WI38 (cell line): ENCODE results near the gene COA3.

Experiments used
- H3K4me3 ChIP-seq: 2 replicates; pipeline ENCODE4 v1.5.1; 2011; ENCODE audit warnings: low read depth, mild to moderate bottlenecking, control low read depth, low read length
- TF ChIP-seq, protein P1 (sequence below): IDR thresholded peaks from 2 replicates; pipeline ENCODE4 v1.5.1; 2012; ENCODE audit warnings: low read depth, mild to moderate bottlenecking, control low read depth, low read length

Gene COA3

DNA sequence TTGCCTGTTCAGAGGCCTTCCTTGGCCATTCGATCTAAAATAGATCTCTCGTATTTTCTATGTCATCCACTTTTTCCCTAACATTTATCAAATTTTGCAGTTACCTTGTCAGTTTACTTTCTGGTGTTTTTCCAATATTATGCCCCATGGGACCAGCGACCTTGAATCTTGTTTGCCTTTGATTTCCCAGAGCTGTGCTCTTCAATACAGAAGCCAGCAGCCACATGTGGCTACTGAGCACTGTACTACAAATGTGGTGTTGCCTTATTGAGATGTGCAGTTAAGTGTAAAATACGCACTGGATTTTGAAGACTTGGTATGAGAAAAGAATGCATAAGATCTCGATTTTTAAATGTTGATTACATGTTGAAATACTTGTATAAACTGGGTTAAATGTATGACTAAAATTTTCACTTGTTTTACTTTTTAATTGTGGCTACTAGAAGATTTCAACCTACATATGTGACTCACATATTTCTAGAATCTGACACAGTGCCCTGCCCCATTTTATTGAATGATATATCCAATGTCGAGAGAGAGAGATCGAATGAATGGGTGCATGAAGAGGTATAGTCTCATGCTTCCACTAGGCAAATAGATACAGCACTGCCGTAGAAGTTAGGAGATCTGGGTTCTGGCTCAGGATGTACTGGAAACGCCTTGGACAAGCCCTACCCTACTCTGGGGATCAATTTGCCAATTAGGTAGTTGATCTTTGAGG is 33.9 kb upstream of the COA3 start:
- TF ChIP-seq, protein P1, sequence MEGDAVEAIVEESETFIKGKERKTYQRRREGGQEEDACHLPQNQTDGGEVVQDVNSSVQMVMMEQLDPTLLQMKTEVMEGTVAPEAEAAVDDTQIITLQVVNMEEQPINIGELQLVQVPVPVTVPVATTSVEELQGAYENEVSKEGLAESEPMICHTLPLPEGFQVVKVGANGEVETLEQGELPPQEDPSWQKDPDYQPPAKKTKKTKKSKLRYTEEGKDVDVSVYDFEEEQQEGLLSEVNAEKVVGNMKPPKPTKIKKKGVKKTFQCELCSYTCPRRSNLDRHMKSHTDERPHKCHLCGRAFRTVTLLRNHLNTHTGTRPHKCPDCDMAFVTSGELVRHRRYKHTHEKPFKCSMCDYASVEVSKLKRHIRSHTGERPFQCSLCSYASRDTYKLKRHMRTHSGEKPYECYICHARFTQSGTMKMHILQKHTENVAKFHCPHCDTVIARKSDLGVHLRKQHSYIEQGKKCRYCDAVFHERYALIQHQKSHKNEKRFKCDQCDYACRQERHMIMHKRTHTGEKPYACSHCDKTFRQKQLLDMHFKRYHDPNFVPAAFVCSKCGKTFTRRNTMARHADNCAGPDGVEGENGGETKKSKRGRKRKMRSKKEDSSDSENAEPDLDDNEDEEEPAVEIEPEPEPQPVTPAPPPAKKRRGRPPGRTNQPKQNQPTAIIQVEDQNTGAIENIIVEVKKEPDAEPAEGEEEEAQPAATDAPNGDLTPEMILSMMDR, result no peak
- peak overlapping the region; percentile 99 for H3K4me3 ChIP-seq

DNA sequence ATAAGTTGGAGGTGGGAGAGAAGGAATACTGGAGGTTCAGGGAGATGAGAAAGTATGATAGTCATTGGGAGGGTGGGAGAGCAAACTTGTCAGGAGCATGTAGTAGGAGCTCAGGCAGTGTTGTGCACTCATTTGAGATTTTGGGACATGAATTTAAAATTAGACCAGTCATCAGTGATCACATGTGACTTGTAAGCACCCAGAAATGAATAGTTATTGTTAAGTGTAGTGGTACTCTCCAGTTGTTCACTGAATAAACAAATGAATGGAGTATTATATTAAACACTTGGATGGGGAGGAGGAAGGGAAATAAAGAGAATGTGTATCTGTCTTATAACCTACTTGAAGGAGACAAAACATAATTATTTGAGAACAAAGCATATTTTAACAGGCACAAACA is 32.5 kb upstream of the COA3 start:
- TF ChIP-seq, protein P1, result no peak
- H3K4me3 ChIP-seq, result no peak overlapping the region

DNA sequence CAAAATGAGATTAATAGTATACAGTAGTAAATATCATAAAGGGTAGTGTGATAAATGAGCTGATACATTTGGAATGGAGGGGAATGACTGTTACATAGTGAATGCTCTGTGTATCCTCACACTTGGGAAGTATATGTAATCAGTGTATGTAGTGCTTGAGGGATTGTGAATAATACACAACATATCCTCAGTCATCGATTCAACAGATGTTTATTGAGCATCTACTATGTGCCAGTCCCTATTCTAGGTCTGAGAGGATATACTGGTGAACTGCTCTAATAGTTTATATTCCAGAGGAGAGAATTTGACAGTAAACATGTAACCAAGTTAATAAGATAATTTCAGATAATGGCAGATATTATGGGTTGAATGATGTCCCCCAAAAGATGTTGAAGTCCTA is 29.0 kb upstream of the COA3 start:
- TF ChIP-seq, protein P1, result no peak
- H3K4me3 ChIP-seq, result no peak overlapping the region

DNA sequence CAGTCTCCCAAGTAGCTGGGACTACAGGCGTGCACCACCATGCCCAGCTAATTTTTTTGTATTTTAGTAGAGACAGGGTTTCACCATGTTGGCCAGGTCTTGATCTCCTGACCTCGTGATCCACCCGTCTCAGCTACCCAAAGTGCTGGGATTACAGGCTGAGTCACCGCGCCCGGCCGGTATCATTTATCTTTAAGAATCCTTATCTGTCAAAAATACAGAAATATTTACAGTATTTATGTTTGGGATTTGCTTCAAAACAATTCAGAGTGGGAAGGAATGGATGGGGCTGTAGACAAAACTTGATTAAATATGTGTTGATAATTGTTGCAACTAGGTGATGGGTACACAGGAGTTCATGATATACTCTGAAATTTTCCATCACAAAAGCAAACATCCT is 22.7 kb upstream of the COA3 start:
- H3K4me3 ChIP-seq, result no peak overlapping the region
- TF ChIP-seq, protein P1, result no peak

DNA sequence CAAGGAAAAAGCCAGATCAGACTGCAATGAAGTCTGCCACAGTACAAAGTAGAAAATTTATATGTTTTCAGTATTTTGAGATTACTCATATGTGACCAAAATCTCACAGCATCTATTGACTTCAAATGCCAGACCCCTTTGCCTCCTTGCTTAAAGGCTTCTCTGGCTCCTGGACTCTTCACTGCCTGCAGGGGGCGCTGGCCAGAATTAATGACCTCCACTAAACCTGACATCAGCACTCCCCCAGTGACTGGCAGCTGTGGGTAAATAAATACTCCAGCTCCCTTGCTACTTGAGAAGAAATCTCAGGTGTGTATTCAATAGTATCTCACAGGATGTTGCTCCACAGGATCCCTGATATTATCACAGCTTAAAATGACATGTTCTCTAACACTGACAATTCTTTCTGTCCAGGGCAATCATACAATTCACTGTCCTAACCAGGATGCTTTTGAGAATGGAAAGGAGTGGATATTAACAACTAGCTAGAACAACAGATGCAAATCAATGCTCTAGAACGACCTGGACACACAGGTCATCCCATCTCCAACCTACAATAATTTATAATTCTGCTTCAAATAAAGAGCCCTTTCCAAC is 21.5 kb upstream of the COA3 start:
- H3K4me3 ChIP-seq, result no peak overlapping the region
- TF ChIP-seq, protein P1, result peak; percentile 78

DNA sequence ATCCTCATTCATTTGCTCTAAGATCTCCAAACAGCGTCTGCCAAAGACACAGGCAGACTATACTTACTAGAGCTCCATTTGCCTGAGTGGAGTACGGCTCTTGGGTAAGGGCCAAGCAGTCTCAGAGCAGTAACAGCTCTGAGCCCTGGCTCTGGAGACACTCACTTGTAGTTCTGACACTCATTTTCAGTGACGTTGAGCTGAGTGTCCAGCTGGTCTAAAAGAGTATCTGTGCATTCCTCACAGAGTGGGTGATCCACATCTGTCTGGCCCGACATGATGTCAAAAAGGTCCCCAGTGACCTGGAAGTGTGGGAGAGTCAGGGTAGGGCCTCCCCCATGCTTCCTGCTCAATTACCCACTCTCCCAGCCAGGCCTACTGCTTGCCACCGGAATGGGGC is 19.9 kb upstream of the COA3 start:
- H3K4me3 ChIP-seq, result no peak overlapping the region
- TF ChIP-seq, protein P1, result no peak

DNA sequence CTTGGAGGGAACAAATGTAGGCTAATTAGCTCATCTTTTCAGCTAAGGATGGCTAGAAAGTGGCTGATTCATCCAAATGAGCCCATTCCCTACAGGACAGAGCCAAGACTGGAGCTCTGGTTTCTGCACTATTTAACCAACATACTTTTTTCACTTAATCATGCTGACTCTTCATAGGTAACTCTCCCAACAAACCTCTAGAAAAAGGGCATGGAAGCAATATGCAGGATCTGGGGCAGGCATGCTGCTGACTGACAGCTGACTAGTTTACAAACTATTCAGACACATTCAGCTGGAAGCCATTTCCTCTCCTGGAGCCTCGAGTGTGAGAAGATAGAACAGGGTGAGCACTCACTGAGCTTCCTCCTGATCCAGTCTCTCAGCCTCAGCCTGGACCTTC is 19.4 kb upstream of the COA3 start:
- no peak overlapping the region for H3K4me3 ChIP-seq
- TF ChIP-seq, protein P1, result no peak
